HEK293T (cell line): ENCODE measurements around the gene MOAP1.

Source experiments
- CTCF ChIA-PET: fragments of 350-600 bp; formaldehyde crosslinking; extraction: SDS; loops from one replicate; lab custom pipeline; 2021; ENCODE audit warnings: antibody characterized with exemption, inconsistent platforms; lab: Yijun Ruan, JAX
- POLR2A ChIA-PET: fragments of 350-600 bp; formaldehyde crosslinking; extraction: SDS; loops from one replicate; lab custom pipeline; 2020; ENCODE audit warnings: antibody characterized with exemption, inconsistent platforms; lab: Yijun Ruan, JAX
- DNase-seq: peaks from one replicate; pipeline ENCODE4 v3.0.0; 2012; ENCODE audit warnings: mixed read lengths; ENCODE audit errors: extremely low spot score
- ARNT ChIP-seq: fragments of 450-650 bp; IDR thresholded peaks from 2 replicates; pipeline ENCODE4 v1.6.1; 2017; ENCODE audit warnings: mild to moderate bottlenecking
- BHLHE40 ChIP-seq: fragments of 450-650 bp; IDR thresholded peaks from 2 replicates; pipeline ENCODE4 v1.6.1; 2016; ENCODE audit warnings: mild to moderate bottlenecking, moderate library complexity, borderline replicate concordance
- CTBP1 ChIP-seq: fragments of 450-650 bp; IDR thresholded peaks from 2 replicates; pipeline ENCODE4 v1.6.1; 2016; ENCODE audit warnings: borderline replicate concordance
- ELF4 ChIP-seq: fragments of 450-650 bp; IDR thresholded peaks from 2 replicates; pipeline ENCODE4 v1.6.1; 2017; ENCODE audit warnings: antibody characterized with exemption
- FOXA1 ChIP-seq: fragments of 450-650 bp; IDR thresholded peaks from 2 replicates; pipeline ENCODE4 v1.6.1; 2016; ENCODE audit warnings: mild to moderate bottlenecking
- FOXK2 ChIP-seq: fragments of 450-650 bp; IDR thresholded peaks from 2 replicates; pipeline ENCODE4 v1.6.1; 2016; ENCODE audit warnings: mild to moderate bottlenecking
- FOXM1 ChIP-seq: fragments of 450-650 bp; IDR thresholded peaks from 2 replicates; pipeline ENCODE4 v1.6.1; 2017; ENCODE audit warnings: mild to moderate bottlenecking, borderline replicate concordance
- HDGF ChIP-seq: fragments of 450-650 bp; IDR thresholded peaks from 2 replicates; pipeline ENCODE4 v1.6.1; 2017; ENCODE audit warnings: antibody characterized with exemption, borderline replicate concordance
- L3MBTL2 ChIP-seq: fragments of 450-650 bp; conservative IDR thresholded peaks from 2 replicates; pipeline ENCODE4 v1.6.1; 2016; ENCODE audit warnings: mild to moderate bottlenecking
- LEF1 ChIP-seq: fragments of 450-650 bp; IDR thresholded peaks from 2 replicates; pipeline ENCODE4 v1.6.1; 2017; ENCODE audit warnings: mild to moderate bottlenecking, borderline replicate concordance
- NFRKB ChIP-seq: fragments of 450-650 bp; IDR thresholded peaks from 2 replicates; pipeline ENCODE4 v1.6.1; 2016; ENCODE audit warnings: mild to moderate bottlenecking, moderate library complexity
- PKNOX1 ChIP-seq: fragments of 450-650 bp; IDR thresholded peaks from 2 replicates; pipeline ENCODE4 v1.6.1; 2016
- SP1 ChIP-seq: fragments of 450-650 bp; IDR thresholded peaks from 2 replicates; pipeline ENCODE4 v1.6.1; 2017
- SUZ12 ChIP-seq: fragments of 450-650 bp; IDR thresholded peaks from 2 replicates; pipeline ENCODE4 v1.6.1; 2016; ENCODE audit warnings: mild to moderate bottlenecking
- TARDBP ChIP-seq: fragments of 450-650 bp; IDR thresholded peaks from 2 replicates; pipeline ENCODE4 v1.6.1; 2016
- ZNF384 ChIP-seq: fragments of 450-650 bp; IDR thresholded peaks from 2 replicates; pipeline ENCODE4 v1.6.1; 2016

Gene MOAP1

GRCh38 chr14:93223565-93223964 is 38.9 kb upstream of the MOAP1 start:
- ChIA-PET CTCF (no interaction called here), POLR2A (no interaction called here)
- TF ChIP-seq ELF4 (no peak), LEF1 (no peak), FOXA1 (no peak), FOXM1 (no peak), SP1 (no peak), ZNF384 (no peak), BHLHE40 (no peak), SUZ12 (no peak), TARDBP (no peak), CTBP1 (no peak), HDGF (no peak)
- no peak for DNase-seq

- ChIA-PET CTCF (no interaction called here), POLR2A (no interaction called here)
- TF ChIP-seq PKNOX1 (no peak), FOXA1 (no peak), ARNT (no peak), CTBP1 (no peak), LEF1 (no peak), TARDBP (no peak), ZNF384 (no peak), NFRKB (no peak), L3MBTL2 (no peak), FOXK2 (no peak), SP1 (no peak), SUZ12 (no peak), HDGF (no peak), ELF4 (no peak), FOXM1 (no peak), BHLHE40 (no peak)
- DNase-seq, result no peak
Observed at GRCh38 chr14:93220509-93220908, 35.8 kb upstream of the MOAP1 start.

- peak; percentile 46 for DNase-seq
- TF ChIP-seq NFRKB, result no peak
- no peak for TF ChIP-seq FOXK2
- no peak for TF ChIP-seq LEF1
- no peak for TF ChIP-seq FOXM1
- TF ChIP-seq SUZ12, result no peak
- TF ChIP-seq BHLHE40, result no peak
- no peak for TF ChIP-seq FOXA1
- no peak for TF ChIP-seq CTBP1
- TF ChIP-seq ZNF384, result no peak
- TF ChIP-seq ARNT, result no peak
- TF ChIP-seq SP1, result no peak
- TF ChIP-seq L3MBTL2, result no peak
- TF ChIP-seq ELF4, result no peak
- TF ChIP-seq TARDBP, result no peak
- TF ChIP-seq PKNOX1, result no peak
- TF ChIP-seq HDGF, result no peak
- CTCF ChIA-PET, result interaction anchor here (0.6 to 2.0 kb wide), 4 partner anchors 11 to 323 kb away, joined by 3 to 11 read pairs (median 5); no protein-coding TSS in a partner anchor
- POLR2A ChIA-PET, result interaction anchor here (0.6 kb wide), 1 partner anchor 10 kb away, joined by 3 read pairs; no protein-coding TSS in a partner anchor
Observed at GRCh38 chr14:93219103-93219726, 34.5 kb upstream of the MOAP1 start.

GRCh38 chr14:93214598-93214997 is 29.9 kb upstream of the MOAP1 start:
- TF ChIP-seq TARDBP, result no peak
- no peak for TF ChIP-seq ELF4
- TF ChIP-seq BHLHE40, result no peak
- no peak for TF ChIP-seq SUZ12
- TF ChIP-seq L3MBTL2, result no peak
- no peak for TF ChIP-seq SP1
- no peak for TF ChIP-seq FOXK2
- TF ChIP-seq NFRKB, result no peak
- TF ChIP-seq ARNT, result no peak
- TF ChIP-seq LEF1, result no peak
- TF ChIP-seq ZNF384, result no peak
- no peak for TF ChIP-seq FOXA1
- TF ChIP-seq PKNOX1, result no peak
- TF ChIP-seq HDGF, result no peak
- no peak for TF ChIP-seq FOXM1
- TF ChIP-seq CTBP1, result no peak

GRCh38 chr14:93212432-93212831 is 27.7 kb upstream of the MOAP1 start:
- TF ChIP-seq TARDBP (no peak), FOXM1 (no peak), FOXA1 (no peak), L3MBTL2 (no peak), SP1 (no peak), HDGF (no peak)
- ChIA-PET CTCF (no interaction called here), POLR2A (no interaction called here)
- no peak for DNase-seq

More at GRCh38 chr14:93214598-93214997, 29.9 kb upstream of the MOAP1 start:
- ChIA-PET POLR2A (no interaction called here), CTCF (no interaction called here)
- no peak for DNase-seq
